Kidney tubule cell (primary cell): ENCODE results near the gene CRIP2.

ENCODE experiments used
- DNase-seq: peaks from one replicate; pipeline ENCODE4 v3.0.0-alpha.2; 2018; ENCODE audit warnings: low spot score

The CRIP2 gene

DNA sequence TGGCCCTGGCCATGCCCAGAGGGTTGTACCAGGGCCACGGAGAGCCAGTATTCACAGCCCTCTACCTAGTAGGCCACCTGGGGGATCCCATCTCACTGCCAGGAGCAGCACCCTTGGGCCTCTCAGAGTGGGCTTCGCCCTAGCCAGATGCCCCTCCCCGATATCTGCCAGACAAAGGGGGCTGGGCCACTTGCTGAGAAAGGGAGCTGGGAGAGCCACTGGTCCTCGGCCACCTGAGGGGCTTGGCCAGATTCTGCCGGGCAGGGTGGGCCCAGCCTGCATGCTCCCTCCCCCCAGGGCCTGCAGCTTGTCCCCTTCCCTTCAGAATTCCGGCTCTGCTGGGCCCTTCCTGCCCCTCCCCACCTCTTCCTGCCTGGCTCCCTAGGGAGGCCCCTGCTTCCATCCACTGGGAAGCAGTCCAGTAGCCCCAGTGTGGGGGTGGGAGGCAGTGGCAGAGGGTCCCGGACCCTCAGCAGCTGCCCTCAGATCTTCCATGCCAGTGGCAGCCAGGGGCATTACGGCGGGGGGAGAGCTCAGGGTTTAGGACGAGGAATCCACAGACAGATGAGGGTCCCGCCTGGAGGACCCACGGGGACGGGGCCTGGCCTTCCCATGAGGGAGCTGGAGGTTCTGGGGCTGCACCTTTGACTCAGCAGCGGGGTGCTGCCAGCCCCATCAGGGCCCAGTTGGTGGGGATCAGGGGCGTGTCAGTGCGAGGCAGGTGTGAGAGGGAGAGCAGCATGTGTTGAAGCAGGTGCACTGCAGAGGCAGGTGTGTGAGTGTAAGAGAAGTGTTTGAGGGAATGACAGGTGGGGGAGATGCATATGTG lies 2.4 kb downstream of the CRIP2 start:
- no peak for DNase-seq

DNA sequence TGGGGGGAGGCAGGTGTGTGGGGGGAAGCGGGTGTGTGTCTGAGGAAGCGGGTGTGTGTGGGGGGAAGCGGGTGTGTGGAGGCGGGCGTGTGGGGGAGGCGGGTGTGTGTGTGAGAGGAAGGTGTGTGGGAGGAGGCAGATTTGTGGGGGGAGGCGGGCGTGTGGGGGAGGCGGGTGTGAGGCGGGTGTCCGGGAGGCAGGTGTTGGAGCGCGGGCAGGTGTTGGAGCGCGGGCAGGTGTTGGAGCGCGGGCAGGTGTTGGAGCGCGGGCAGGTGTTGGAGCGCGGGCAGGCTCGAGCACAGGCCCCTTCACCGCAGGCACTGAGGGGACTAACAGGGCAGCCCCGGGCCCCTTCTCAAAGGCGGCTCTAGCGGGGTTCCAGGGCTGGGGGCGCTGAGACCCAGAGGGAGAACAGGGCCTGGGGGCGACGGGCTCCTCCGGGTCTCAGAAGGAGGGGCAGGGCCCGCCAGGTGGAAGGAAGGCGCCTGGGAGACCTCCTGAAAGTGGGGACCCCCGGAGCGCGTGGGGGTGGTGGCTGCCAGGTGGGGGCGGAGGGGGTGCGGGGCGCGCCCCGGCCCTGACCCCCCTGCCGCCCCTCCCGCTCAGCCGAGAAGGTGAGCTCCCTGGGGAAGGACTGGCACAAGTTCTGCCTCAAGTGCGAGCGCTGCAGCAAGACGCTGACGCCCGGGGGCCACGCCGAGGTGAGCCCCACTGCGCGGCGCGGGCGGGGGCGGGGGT lies 3.2 kb downstream of the CRIP2 start:
- DNase-seq: no peak

DNA sequence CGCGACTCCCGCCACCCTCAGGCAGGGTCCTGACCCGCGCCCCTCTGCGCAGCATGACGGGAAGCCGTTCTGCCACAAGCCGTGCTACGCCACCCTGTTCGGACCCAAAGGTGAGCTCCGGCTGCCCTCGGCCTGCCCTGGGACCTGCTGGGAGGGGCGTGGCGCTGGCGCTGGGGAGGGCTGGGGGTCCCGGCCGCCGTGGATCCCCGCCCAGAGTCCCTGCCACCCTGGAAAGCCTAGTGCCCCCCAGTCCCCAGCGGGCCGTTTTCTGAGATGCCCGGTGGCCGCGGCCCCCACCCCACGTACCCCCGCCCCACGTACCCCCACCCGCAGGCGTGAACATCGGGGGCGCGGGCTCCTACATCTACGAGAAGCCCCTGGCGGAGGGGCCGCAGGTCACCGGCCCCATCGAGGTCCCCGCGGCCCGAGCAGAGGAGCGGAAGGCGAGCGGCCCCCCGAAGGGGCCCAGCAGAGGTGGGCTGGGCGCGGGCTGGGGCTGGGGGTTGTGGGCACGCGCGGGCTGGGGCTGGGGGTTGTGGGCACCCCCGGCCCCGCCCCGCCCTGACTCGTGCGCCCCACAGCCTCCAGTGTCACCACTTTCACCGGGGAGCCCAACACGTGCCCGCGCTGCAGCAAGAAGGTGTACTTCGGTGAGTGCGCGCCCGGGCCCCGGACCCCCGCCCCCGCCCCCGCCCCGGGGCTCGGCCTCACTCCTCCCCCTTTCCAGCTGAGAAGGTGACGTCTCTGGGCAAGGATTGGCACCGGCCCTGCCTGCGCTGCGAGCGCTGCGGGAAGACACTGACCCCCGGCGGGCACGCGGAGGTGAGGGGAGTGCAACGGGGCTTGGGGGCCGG lies 4.0 kb downstream of the CRIP2 start:
- no peak for DNase-seq

DNA sequence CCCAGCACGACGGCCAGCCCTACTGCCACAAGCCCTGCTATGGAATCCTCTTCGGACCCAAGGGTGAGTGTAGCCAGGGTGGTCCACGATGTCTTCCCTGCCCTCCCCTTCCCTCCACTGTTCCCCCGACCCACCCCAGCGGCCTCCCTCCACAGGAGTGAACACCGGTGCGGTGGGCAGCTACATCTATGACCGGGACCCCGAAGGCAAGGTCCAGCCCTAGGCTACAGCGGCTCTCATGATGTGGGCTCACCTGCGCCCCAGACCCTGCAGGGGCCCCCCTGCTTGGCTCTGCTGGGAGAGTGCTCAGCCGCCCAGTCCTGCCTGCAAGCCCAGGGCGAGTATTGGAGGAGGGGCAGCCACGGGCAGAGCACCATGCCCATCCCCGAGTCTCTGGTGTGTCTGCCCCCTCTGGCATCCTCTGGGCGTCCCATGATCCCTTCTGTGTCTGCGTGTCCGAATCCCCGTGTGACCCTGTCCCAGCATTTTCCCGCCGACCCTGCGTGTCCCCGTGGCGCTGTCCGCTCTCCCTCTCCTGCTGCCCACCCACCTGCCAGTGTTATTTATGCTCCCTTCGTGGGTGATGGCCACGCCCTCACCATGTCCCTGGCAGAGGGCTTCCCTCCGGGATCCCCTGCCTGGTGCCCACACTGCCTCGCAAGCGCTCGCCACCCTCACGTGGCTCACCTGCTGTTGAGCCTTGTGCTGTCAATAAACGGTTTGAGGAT lies 5.0 kb downstream of the CRIP2 start:
- no peak for DNase-seq

DNA sequence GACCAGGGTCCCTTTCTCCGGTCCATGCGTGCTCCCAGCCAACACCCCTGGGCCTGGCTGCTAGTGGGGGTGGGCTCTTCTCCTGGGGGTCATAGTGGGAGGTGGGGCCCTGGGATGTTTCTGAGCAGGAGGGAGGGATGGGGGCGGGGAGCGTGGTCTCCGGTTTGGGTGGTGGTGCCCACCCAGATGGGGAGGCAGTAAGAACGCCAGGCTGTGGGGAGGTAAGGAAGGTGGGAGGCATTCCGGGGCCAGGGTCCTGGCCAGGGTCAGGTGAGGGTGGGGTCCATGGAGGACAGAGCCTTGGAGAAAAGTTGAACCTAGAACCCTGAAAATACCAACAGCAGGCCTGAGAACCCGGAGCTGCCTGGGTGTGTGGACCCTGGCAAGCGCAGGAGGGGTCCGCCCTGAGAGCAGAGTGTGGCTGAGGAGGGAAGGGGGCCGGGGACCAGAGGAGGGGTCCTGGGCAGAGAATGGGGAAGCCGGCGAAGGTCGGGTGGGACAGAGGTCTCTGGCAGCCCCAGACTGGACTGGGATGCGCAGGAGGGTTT lies 5.7 kb downstream of the CRIP2 start:
- no peak for DNase-seq

DNA sequence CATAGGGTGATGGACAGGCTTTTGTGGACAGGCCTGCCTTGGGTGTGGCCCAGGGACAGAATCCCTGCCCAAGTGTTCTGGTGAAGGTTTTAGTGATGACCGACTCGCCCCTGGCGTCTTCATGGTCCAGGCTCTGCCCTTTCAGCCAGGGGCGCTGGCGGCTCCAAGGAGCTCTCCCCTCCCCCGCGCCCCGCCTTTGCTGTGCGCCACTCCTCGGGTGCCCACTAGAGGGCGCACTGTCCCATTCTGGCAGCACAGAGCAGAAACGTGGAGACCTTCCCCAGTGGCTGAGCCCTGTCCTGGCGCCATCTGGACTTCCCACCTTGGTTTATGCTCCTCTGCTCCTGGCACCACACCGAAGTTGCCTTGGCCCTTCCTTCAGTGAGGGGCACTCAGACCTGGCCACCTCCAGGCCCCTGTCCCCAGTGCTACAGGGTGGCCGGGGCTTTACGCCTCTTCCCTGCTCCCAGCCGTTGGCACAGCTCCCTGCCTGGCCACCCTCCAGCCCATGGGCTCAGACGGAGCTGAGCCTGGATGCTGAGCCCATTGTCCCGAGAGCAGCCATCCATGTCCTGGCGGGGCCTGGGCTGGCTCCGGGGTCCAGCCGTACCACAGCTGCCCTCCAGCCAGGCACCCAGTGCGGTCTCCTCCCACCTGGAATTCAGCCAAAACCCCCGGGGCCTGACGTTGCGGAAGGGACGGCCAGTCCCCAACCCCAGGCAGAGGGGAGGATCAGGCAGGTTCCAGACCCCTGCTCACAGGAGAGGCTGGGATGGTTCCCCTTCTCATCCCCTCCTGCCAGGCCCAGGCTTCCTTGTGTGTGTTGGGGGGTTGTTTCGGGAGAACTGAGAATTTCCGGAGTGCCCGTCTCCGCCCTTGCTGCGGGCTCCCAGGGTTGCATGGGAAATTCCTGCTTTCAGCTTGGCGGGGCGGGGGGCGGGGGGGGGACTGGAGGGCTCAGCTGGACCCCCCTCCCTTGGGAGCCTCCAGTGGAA lies 6.5 kb downstream of the CRIP2 start:
- DNase-seq: peak; percentile 88

DNA sequence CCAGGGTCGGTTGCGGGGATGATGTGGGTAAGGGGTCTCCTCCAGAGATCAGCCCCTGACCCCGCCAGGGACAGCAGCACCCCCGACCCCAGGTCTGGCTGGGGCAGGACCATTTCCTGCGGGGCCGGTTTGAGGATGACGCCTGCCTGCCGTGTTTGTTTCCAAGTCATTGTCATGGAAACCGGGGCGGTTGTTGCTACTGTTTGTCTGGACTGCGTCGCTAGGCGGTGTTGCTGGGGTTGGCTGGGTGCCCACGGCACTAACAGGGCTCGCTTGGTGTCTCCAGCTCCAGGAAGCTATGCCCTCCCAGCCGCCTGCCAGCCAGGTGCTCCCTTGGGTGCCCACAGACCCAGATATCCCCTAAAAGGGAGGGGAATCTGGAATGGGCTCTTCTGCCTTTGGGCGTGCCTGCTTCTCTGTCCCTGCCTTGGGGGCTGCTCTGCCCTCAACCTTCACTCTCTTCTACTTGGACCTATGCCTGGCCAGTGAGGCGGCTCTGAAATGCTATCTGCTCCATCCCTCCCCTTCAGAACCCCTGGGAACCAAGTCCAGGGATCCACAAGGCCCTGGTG lies 7.4 kb downstream of the CRIP2 start:
- peak; percentile 99 for DNase-seq

DNA sequence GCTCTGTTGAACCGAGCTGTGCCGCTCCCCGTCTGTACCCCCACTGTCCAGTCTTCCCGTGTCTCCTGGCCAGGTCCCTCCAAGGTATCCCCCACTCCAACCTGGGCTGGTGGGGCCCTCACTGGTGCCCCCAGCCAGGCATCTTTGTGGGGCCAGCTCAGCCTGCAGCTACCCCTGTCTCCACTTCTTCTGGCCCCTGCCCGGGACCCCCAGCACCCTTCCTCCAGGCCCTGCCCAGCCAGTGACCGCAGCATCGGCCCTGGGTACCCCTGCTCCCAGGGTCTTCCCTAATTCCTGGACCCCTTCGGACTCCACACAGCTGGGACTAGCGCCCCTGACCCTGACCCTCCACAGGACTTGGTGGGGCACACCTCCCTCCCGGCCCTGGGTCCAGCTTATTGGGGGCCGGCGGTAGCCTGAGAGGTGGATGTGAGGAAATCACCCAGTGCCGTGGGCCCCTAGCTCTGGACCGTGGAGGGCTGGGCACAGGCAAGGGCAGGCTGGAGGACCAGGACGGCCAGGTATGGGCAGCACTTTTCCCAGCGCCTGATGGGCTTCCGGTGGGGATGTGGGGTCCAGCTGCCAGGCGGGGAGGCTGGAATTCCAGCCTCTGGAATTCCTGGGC lies 8.0 kb downstream of the CRIP2 start:
- no peak for DNase-seq

DNA sequence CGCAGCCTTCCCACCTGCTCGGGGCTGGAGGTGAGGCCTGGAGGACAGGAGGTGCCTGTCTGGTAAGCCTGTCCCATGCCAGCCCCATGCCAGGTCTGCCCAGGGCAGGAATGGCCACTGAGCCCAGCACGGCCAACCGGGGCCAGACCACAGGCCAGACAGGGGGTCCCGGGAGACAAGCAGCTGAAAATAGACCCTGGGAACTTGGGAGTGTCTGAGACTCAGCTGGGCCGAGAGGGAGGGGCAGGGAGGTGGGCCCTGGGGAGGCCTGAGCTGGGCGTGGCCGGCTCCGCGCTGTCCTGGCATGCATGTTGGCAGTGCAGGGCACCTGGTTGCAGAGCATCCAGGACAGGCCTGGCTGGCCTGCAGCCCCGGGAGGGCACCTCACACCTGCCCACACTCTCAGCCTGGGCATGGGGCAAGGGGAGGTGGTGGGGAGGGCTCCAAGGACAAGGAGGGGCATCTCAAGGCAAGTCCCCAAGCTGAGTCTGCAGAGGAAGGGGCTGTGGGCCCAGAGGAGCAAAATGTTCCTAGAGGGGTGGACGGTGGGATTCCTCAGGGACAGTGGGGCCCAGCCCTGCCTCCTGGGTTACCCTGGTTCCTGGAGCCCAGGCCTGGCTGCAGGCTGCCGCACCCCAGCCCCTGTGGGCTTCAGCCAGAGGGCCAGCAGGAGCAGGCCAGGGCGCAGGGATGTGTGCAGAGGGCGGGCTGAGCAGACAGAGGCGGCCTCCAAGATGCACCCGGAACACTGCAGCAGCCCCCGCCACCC lies 8.9 kb downstream of the CRIP2 start:
- DNase-seq: no peak

DNA sequence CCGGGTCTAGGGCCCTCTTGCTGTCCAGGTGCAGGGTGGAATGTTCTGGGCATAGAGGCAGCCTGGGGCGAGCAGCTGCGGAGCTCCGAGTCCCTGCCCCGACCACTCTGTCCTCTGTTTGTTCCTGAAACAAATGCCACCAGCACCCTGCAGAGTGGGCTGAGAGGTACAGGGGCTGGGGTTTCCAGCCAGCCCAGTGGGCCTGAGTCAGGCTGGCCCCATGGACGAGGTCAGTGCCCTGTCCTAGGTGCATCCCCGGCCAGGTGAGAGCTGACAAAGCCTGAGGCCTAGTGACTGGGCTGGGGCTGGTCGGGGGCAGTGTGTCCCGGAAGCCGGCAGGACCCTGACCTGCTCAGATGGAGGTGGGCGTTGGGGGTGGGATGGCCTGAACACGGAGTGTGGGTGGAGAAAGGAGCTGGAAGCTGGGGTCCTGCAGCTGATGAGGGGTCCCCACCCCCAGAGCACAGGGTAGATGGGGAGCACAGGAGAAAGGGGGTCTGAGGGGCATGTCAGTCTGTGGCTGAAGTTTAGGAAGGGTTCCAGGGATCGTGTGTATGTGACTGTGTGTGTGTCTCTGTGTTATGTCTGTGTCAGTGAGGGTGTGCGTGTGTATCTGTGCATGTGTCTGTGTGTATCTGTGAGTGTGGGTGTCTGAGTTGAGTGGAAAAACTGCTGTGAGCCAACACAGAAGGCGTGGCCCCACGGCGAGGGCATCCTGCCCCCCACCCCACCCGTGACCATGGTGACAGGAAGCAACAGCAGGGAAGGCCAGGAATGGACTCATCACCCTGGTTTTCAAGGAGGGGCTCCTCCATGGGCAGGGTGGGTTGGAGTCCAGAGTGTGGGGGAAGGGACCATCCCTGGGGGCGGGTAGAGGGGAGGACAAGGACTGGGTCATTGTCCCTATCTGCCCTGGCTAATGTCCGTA lies 9.7 kb downstream of the CRIP2 start:
- no peak for DNase-seq

DNA sequence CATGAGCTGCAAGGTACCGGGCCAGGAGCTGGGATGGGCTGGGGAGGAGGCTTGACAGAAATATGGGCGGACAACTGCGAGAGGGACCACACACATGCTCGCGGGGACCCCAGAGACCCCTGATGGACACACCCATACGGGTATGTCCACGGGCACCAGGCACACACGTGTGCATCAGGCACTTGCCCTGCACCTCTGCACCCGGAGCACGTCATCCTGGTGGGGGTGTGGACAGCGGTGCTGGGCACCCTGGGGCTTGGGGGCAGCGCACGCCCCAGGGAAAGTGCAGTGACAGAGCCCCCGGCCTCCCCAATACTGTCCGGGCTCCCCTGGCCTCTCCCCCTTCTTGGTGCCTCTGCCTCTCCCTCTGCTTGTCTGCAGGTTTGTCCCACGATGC lies 10.4 kb downstream of the CRIP2 start:
- DNase-seq: no peak

DNA sequence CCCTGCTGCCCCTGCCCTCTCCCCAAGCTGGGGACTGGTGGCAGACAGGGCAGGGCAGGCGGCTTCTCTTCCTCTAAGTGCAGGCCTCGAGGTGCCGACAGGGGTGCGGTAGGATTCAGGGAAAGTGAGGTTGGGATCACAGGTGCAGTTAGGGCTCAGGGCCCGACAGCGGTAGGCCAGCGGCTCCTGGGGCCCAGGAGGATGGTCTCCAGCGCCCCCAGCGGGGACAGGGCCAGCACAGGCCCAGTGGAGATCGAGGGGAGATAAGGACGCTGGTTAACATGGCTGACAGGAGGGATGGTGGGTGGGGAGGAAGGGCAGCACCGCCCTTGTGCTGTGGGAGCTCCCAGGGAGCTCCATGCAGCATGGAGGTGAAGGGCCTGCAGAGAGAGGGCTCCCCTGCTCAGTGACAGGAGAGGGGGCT lies 11.1 kb downstream of the CRIP2 start:
- peak; percentile 36 for DNase-seq

DNA sequence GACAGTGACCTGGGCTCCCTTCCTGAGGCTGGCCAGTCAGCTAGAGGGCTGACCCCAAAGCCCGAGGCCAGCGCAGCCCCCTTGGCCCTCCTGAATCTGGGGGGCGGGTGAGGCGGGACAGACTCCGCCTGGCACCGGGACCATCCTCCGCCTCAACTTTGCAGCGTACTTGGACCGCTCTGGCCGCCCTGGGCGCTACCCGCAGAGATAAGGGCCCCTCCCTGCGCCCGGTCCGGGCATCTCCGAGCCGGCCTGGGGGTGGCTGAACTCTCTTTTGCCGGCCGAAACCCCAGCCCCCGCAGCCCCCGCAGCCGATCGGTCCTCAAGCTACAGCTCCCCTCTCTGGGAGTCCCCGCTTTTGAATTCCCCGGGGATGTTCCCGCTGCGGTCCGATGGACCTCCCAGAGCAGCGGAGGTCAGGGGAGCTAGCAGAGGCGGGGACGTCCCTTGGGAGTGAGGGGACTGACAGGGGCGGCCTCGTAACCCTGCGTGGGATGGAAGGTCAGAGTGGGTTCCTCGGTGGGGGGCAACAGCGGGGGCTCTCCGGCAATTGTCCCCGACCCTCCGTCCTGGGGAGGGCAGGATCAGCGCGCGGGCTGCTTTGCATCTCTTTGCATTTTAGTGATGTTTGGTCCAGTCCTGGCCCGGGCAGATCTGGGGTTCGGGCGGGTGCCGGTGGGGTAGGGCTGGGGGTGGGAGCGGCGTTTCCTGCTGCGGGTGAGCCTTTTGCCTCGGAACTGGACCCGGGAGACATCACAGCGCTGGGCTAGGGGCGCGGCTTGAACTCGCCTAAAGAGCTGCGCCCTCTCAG lies 11.7 kb downstream of the CRIP2 start, which contains the start of gene CRIP1:
TSS of gene CRIP1 (plus strand) at position 724 of the 811 bp plus-strand sequence. CDS start 374 bp downstream, outside the sequence.
- no peak for DNase-seq

DNA sequence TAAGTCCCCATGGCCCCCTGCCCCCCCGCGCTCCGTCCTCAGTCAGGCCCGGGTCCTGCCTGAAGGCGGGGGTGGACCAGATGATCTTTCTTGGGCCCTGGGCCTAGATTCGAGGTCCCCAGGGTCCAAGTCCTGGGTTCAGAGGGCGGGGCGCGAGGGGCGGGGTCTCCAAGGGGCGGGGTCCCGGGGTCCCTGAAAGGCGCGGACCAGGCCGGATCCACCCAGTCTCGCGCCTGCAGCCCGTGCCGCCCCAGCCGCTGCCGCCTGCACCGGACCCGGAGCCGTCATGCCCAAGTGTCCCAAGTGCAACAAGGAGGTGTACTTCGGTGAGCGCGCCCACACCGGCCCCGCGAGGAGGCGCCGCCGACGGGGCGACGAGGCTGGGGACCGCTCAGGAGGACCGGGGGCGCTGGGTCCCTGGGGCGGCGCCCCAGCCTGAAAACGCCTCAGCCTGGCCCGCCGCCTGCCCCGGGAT lies 12.4 kb downstream of the CRIP2 start:
- DNase-seq: no peak

DNA sequence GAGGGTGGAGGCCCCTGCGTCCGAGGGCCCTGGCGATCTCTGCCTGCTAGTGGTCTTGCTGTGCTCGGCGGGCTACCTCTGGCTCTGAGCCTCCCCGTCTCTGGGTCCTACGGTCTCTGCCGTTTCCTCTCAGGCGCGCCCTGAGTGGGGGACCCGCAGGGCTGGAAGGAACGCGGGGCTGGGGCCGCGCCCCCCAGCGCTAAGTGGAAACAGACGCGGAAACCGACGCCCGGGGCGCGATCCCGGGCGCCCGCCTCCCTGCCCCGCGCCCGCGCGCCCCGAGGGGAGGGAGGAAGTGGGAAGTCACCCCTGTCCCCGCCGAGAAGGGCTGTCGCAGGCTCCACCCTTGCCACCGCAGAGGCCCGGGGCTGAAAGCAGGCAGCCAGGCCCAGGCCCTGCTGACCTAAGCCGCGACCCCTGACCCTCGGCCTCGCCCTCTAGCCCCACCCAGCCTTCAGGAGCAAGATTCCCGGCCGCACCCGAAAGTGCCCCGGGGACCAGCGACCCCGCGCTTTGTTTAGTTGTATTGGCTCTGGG lies 12.9 kb downstream of the CRIP2 start:
- DNase-seq: no peak
